Left kidney (tissue), 2 donors: ENCODE measurements around the gene HERC6. TPM values are rescaled to one million over a fixed set of nuclear protein-coding genes. Genes with fewer than 3 reads are reported as not detected.
"Not testable (repeated sequence)": the region's sequence is repeated elsewhere in the genome, so short reads cannot be mapped to it uniquely, and the experiment has no call there.

Source experiments
- DNase-seq: peaks from one replicate; pipeline ENCODE4 v3.0.0-alpha.2; 2013
- polyA plus RNA-seq: library from polyadenylated mRNA; unstranded; fragments of 120-200 nt; gene quantifications from one replicate; pipeline ENCODE4 v1.2.1, GENCODE V29; 2013; ENCODE audit not compliant: insufficient read length

Gene HERC6
- polyA plus RNA-seq, 1 donor, result 11.2 TPM

DNA sequence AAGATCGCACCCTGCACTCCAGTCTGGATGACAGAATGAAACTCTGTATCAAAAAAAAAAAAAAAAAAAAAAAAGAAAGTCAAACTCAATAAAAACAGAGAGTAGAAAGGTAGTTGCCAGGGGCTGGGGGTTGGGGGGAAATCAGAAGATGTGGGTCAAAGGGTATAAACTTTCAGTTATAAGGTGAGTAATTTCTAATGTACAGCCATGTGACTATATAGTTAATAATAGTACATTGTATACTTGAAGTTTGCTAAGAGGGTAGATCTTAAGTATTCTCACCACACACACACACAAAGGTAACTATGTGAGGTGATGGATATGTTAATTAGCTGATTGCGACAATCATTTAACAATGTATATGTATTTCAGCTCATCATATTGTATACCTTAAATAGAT lies 11.5 kb downstream of the HERC6 start:
- no peak for DNase-seq

- no peak for DNase-seq
These were observed 13.1 kb downstream of the HERC6 start for GRCh38 chr4:88391703-88392102.

- no peak for DNase-seq
These were observed 18.0 kb downstream of the HERC6 start for GRCh38 chr4:88396681-88397080.

- DNase-seq, result no peak
These were observed 19.7 kb downstream of the HERC6 start for GRCh38 chr4:88398381-88398780.

DNA sequence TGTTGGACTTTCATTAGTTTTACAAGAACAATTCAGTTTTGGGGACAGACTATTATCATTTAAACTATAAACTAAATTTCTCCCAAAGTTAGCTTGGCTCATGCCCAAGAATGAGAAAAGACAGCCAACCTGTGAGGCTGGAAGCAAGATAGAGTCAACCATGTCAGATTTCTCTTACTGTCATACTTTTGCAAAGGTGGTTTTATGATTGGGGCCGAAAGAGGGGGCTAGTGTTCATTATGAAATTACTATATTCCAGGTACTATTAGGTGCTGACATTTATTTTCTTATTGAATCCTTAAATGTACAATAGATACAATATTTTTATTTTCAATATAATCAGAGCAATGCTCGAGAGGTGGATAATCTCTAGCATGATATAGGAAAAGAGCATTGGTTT lies 30.6 kb downstream of the HERC6 start:
- no peak for DNase-seq

DNA sequence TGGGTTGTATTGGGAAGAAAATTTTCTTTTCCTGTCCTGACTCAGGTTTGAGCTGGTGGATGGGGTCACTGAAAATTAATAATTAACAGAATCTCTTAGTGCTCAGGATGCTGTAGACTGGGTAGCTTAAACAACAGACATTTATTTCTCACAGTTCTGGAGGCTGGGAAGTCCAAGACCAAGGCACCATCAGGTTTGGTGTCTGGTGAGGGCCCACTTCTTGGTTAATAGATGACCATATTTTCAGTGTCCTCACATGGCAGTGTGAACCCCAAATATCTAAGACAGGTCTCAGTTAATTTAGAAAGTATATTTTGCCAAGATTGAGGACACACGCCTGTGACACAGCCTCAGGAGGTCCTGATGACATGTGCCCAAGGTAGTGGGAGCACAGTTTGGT lies 31.1 kb downstream of the HERC6 start:
- DNase-seq, result no peak

DNA sequence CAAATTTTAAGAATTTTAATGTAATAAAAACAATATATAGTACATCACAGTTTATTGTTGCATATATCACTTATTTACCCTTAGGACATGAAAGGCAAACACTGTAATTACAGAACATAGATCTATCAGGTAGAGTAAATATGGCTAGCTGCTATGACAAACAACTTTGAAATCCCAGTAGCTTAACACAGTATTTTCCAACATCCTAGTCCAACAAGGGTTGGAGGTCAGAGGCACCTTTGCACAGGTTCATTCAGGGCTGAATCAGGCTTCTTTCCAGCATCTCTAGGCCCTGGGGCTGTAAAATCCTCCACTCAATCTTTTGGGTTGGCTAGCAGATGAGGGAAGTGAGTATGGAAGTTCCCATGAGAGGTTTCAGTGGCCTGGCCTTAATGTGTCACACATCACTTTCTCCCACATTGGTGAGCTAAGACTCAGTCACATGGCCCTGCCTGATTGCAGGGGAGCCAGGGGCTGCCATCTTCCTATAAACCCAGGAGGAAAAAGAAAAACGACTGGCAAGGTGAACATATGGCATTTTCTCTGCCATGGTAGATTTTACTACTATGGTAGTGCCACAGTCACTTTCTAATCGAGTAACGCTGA lies 32.9 kb downstream of the HERC6 start:
- no peak for DNase-seq

GRCh38 chr4:88413801-88414200 lies 35.1 kb downstream of the HERC6 start:
- no peak for DNase-seq

DNA sequence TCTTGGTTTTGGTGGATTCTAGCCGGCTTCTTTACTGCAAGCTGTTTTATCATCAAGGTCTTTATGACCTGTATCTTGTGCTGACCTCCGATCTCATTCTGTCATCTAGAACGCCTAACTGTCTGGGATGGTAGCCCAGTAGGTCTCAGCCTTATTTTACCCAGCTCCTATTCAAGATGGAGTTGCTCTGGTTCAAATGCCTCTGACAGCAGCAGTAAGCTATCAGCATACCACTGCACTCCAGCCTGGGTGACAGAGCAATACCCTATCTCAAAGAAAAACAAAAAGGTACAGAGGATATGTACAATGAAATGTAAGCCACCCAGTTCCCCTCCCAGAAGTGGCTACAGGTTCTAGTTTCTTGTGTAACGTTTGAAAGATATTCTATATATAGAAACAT lies 36.1 kb downstream of the HERC6 start:
- DNase-seq, result no peak

- DNase-seq, result no peak
These were observed 37.3 kb downstream of the HERC6 start for GRCh38 chr4:88415982-88416381.

GRCh38 chr4:88418411-88418810 lies 39.8 kb downstream of the HERC6 start:
- DNase-seq, result no peak

DNA sequence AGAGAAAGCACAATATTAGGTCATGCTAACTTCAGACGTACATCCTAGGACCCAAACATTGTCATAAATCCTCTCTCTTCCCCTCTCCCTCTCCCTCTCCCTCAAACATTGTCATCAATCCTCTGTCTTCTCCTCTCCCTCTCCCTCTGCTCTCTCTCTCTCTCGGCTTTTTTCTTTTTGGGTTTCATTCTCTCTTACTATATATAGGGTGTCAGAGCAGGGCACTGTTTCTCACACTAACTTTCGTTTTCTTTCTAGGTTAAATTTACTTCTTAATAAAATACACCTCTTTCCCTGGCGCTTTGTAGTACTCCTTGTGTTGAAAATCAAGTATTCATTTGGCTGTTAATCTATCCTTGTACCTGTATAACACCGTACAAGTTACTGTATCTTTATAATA lies 41.2 kb downstream of the HERC6 start:
- no peak for DNase-seq

DNA sequence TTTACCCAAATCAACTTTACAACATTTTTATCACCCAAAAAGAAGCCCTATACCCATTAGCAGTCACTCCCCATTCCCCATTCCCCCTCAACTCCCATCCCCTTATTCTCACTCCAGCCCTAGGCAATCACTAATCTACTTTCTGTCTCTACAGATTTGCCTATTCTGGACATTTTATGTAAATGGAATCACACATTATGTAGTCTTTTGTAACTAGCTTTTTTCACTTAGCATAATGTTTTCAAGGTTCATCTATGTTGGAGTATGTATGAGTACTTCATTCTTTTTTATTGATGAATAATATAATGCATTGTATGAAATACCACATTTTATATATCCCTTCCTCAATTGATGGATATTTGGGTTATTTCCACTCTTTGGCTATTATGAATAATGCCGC lies 42.2 kb downstream of the HERC6 start:
- no peak for DNase-seq

DNA sequence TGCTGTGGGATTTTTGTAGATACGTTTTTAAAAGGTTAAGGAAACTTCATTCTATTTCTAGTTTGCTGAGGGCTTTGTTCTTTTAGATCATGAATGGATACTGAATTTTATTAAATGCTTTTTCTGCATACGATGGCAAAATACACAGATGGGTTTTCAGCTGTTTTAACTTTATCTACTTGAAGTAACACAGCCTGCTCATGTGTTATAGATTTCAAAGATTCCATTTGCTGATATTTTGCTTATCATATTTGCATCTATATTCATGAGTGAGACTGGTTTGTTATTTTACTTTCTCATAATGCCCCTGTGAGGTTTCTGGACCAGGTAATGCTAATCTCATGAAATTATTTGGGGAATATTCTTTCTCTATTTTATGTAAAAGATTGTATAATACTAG lies 43.8 kb downstream of the HERC6 start:
- DNase-seq, result no peak

GRCh38 chr4:88429401-88429800 lies 50.7 kb downstream of the HERC6 start:
- DNase-seq, result no peak

DNA sequence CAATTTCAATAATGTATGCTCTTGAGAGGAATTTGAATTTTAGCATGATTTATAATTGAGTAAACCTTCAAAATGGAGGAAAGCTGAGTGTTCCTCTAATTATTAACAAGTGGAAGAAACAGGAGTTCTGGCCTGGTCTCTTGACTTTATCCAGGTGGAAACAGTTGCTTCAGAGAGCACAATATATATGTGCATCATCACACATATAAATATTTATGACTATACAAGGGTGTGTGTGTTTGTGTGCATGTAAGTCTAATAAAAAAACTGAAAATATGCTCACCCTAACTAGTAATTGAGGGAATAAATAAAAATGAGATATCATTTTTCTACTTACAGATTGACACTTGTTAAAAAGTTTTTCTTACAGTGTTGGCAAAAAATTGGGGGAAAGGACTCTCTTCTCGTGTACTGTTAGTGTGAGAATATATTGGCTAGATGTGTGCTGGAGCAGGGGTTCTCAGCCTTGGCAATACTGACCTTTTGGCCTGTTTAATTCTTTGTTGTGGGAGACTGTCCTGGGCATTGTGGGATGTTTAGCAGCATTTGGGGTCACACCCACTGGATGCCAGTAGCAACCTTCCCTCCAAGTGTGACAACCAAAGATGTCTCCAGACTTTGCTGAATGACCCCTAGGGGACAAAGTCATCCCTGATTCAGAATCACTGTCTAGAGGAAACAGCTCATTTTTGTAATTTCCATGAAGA lies 57.5 kb downstream of the HERC6 start:
- no peak for DNase-seq

GRCh38 chr4:88437873-88438272 lies 59.2 kb downstream of the HERC6 start:
- not testable (repeated sequence) for DNase-seq

DNA sequence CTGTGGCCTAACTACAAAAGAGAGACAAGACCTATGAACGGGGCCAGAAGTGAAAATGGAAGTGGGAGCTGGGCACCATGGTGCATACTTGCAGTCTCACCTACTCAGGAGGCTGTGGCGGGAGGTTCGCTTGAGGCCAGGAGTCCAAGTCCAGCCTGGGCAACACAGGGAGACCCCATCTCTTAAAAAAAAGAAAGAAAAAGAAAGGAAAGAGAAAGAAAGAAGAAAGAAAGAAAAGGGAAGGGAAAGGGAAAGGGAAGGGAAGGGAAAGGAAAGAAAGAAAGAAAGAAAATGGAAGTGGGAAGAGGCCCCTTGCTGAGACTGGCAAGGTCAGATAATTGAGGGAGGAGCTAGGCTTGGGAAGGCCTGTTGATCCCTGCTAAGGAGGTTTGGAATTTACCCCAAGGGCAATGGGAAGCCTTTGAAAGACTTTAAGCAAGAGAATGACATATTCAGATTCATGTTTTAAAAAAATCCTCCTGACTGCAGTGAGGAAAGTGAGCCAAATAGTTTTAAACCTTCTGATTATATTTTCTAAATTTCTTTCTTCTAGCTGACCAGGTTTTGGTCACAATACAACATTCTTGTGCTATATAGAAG lies 60.6 kb downstream of the HERC6 start:
- no peak for DNase-seq

DNA sequence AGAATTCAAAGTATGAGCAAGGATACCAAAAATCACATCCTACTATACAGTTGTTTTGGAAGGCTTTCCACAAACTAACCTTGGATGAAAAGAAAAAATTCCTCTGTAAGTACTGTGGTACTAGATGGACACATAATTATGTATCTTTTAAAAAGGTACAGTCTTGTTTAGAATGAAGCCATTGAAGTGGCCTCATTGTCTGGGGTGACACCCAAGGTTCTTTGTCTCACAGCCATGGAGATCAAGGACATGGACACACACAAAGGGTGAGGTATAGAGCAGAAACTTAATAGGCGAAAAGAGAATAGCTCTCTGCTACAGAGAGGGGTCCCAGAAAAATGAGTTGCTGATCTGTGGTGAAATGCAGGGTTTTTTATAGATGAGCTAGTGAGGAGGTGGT lies 61.5 kb downstream of the HERC6 start:
- DNase-seq, result no peak

DNA sequence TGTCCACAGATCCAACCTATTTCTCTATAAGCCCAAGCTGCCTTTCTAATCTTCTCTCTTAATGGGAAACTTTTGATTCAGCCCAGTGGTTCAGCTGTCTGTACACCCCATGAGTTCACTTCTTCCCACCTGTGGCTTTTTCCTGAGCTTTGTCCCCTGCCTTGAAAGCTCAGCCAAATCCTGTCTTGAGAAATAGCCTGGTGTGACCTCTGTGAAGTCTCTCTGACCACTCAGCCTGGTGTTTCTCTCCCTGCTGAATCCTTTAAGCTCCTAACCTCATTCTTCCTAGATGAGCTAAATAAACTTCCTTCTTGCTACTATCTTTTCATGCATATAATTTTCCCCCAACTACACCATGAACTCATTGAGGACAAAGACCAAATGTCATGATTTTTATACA lies 63.0 kb downstream of the HERC6 start:
- no peak for DNase-seq

DNA sequence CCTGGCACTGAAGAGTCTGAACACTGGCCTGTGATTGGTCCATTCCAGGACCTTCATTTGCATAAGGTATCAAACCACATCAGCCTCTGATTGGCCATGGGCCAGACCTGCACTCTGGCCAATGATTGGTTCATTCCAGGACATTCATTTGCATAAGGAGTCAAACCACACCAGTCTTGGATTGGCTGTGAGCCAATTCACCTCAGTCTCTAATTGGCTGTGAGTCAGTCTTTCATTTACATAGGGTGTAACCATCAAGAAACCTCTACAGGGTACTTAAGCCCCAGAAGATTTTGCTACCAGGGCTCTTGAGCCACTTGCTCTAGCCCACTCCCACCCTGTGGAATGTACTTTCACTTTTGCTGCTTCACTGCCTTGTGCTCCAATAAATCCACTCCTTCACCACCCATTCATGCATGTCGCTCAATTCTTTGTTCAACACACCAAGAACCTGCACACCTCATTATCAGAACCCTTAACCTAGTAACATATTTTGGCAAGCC lies 64.1 kb downstream of the HERC6 start:
- no peak for DNase-seq

- DNase-seq, result no peak
These were observed 64.8 kb downstream of the HERC6 start for GRCh38 chr4:88443486-88443885.

DNA sequence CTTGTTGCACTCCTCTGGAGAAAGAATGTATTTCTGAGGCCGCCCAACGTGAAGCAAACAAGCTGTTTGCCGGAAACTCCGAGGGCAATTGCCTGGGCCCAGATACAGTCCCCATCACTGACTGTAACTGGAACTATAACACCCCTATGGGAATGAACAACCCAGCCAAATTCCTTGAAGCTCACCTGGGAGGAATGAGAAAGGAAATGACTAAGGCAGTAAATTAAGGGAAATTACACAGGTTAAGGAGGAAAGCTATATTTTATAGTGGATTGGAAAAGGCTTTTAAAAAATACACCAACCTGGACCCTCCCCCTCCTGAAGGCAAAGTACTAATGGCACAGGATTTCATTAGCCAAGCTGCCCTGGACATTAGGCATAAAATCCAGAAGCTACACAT lies 66.6 kb downstream of the HERC6 start:
- DNase-seq, result no peak

DNA sequence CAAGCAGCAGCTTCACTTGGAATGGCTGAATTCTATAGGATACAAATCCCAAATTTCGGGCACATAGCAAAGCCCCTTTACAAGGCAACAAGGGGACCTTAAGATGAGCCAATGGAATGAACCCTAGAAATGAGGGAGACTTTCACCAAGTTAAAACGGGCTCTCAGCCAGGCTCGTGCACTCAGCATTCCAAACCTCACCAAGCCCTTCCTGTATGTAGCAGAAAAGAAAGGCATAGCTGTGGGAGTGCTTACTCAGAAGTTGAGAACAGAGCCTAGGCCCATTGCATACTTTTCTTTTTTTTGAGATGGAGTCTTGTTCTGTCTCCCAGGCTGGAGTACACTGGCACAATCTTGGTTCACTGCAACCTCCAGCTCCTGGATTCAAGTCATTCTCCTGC lies 67.5 kb downstream of the HERC6 start:
- DNase-seq, result no peak
